HG03039 (cell line): ENCODE results near the gene MSI1.

Experiments
- ATAC-seq: cut with Tn5 transposase; IDR thresholded peaks from one replicate; pipeline ENCODE4 v1.9.1; 2021; ENCODE audit warnings: mild to moderate bottlenecking, moderate library complexity; ENCODE audit not compliant: unreplicated experiment

MSI1 gene

DNA sequence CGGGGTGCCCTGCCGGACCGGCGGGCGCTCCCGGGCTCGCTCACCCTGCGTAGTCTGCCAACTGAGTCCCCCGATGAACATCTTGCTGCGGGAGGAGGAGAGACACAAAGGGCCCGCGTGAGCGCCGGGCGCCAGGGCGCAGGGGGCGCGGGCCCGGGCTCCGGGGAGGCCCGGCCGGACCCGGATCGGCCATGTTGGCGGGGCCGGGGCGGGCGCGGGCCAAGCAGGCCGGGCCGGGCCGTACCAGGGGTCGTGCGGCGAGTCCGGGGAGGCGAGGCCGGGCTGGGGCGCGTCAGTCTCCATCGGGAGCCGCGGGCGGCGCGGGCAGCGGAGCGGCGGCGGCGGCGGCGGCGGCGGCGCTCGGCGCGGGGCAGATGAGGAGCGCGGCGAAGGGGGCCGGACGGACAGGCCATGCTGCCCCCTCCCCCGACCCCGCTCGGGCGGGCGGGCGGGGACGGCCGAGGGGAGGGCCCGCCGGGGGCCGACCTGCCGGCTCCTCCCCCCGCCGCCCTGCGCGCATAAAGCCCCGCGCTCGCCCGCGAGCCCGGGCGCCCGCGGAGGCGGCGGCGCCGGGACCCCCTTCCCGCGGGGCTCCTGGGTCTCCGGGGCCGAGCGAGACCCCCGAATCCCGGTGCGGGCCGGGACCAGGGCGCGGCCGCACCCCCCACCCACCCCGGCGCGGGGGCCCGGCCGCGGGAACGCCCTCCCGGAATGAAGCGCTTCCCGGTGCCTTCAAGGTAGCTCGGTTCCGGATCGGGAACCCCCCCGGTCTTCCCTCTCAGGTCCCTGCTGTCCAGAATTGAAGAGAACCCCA lies at the start of gene MSI1:
Gene MSI1 (minus strand): TSS at position 376 of the 814 bp plus-strand sequence. CDS start 73 bp downstream, at position 303.
- no peak for ATAC-seq

DNA sequence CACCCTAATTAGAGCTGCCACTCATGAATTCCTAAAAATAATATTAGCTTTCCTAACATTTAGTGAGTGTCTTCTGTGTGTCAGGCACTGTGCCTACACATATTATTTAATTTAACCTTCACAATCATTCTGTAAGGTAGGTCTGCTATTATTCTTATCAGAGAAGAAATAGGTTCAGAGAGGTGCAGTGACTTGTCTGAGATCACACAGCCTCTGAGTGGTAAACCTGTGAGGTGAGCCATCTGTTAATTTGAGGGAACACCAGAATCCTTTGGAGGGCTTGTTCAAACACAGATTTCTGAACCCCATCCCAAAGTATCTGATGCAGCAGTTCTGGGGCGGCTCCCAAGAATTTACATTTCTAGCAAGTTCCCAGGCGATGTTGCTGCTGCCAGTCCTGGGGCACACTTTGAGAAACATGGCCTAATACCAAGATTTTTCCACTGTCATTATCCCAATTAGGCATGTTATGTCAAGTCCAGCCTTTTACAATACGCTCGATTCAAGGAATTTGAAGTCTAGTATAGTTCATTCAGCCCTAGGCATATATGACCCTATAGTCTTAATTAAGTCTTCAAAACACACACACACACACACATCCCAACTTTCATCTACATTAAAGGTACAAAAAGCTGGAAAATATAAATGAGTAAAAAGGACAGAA lies 49.1 kb upstream of the MSI1 start:
- no peak for ATAC-seq

- ATAC-seq = no peak
Measured at GRCh38 chr12:120416490-120417216, 47.7 kb upstream of the MSI1 start.

DNA sequence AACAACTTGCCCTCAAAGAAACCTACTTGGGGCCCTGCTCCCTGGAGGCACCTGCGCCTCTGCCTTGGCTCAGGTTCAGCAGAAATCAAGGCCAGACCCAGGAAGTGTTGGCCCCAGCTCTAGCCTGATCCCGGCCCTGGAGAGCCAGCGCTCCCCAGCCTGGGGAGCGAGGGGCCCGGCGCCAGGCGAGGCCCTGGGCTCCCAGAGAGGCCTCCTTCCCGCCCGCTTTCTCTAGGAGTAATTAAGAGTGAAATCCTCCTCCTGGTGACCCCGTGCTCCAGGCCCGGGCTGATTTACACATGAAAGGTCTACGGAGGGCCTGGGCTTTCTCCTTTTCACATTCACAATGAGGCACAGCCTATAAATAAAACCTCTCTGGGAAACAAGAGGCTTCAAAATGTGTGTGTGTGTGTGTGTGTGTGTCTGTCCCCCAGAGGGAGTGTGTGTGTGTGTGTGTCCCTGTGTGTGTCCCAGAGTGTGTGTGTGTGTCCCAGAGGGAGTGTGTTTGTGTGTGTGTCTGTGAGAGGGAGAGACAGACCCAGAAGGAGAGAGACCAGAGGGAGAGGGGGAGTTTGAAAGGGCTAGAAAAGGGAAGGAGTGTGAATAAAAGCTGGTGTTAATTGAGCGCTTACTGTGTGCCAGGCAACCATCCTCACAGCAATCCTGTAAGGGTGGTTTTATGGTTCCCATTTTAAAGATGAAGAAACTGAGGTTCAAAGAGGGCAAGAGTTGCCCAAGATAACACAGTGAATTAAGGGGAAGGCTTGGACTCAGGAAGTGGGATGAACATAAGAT lies 45.1 kb upstream of the MSI1 start:
- no peak for ATAC-seq

DNA sequence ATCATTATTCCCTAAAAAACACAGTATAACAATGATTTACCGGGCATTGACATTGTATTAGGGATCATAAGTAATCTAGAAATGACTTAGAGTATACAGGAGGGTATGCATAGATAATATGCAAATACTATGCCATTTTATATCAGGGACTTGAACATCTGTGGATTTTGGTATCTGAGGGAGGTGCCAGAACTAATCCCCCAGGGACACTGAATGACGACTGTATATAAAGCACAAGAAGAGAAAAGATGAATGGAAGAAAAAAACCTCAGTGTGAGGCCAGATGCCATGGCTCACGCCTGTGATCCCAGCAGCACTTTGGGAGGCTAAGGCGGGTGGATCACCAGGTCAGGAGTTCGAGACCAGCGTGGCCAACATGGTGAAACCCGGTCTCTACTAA lies 43.5 kb upstream of the MSI1 start:
- ATAC-seq = no peak

DNA sequence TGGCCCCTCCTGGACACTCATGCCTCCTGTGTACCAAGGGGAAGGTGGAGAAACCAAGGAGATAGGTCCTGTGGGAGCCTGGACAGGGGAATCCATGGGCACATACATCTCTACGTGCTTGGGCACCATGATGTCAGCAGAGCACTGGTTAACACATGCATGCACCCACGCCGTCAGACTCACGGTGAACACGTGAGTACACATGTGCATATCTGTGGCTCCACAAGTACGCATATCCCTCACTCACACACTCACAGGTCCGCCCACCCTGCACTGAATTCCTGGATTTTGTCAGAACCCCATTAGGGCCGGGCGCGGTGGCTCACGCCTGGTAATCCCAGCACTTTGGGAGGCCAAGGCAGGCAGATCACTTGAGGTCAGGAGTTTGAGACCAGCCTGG lies 39.8 kb upstream of the MSI1 start:
- ATAC-seq = no peak

GRCh38 chr12:120406553-120406952 lies 37.6 kb upstream of the MSI1 start:
- ATAC-seq = no peak

DNA sequence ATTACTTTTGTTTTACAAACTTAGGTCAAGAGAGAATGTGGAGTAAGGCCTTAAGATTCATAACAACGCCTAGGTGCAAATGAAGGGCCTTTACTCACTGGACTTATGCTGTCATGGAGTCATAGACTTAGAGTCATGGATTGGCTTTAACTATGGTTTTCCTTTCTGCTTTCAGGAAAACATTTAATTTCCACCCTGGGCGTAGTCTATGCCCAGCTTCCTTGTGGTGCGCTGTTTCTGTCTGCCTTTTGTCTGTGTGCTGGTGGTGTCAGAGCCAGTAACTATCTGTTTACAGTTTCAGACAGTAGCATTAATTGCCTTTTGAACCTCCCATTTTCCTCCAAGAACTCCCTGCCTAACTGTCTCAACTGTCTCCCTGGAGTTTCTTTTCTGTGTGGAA lies 37.1 kb upstream of the MSI1 start:
- ATAC-seq = no peak

GRCh38 chr12:120404271-120404670 lies 35.3 kb upstream of the MSI1 start:
- ATAC-seq = no peak

DNA sequence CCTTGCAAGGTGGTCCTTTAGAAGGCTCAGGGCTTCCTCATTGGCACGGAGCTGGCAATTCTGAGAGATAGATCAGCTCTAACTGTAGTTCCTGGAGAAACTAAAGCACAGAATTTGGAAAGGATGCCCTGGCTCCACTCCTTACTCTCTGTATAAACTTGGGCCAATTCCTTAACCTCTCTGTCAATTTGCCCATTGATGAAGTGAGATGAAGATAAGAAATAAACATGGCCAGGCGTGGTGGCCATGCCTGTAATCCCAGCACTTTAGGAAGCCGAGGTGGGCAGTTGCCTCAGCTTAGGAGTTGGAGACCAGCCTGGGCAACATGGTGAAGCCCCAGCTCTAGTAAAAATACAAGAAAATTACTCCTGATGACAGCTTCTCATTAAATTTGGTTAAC lies 34.9 kb upstream of the MSI1 start:
- ATAC-seq = no peak

DNA sequence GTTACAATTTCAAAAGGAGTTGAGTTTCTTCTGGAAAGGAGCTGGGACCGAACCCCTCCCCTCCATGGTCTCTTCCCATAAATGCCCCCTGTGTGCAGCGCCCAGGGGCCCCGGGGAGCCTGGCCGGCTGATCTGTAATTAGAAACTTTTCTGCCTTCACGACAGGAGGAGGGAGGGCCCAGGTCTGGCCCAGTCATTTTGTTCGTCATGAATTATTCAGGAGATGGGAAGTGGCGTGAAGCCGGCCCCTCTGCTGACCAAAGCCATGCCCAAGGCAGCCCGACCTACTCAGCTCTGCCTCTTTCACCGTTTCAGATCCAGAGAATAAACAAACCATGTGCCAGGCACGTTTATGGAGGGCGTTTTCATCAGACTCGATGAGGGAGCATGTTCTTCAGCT lies 33.3 kb upstream of the MSI1 start:
- no peak for ATAC-seq

DNA sequence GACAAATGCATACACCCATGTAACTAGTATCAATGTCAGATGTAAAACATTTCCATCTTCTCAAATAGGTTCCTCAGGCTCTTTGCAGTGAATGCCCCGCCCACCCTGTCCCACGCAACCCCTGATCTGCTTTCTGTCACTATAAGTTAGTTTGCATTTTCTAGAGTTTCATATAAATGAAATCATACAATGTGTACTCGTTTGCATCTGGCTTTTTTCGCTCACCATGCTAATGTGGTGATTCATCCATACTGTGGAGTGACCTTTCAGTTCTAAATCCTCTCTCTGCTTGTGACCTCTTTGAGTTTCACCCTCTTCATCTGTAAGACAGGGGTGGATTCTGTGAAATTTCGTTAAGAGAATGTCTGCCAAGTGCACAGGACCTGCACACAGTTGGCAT lies 30.6 kb upstream of the MSI1 start:
- ATAC-seq = no peak

DNA sequence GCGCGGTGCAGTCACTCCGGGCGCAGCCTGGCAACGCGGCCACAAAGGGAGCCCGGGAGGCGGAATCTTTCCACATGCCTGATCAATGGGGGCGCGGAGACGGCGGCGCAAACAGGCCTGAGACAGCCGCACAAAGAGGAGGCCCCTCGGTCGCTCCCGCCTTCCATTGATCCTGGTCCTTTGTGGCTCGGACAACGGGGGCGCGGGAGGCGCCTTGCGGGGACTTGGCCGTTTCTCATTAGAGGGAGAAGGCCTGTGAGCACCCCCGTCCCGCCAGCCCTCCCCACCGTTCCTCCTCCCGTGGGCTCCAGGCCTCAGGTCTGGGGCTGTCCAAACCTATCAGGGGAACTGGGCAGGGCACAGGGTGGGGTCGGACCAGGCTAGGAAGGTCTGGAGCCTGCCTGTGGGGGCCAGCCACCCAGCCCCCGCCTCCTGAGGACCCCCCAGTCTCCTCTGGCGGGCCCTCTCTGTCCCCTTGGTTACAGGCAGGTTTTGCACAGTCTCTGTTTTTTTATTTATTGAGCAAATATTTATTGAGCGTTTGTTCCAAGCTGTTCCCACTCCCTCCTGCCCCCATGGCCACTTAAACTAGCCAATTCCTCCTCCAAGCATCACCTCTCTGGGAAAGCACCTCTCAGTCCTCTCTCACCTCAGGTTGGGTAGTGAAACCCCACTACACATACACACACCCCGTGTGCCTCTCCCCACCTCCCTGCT lies 29.0 kb upstream of the MSI1 start:
- ATAC-seq = no peak

- ATAC-seq = no peak
Measured at GRCh38 chr12:120394483-120395367, 25.8 kb upstream of the MSI1 start.

- no peak for ATAC-seq
Measured at GRCh38 chr12:120390540-120391120, 21.7 kb upstream of the MSI1 start.

DNA sequence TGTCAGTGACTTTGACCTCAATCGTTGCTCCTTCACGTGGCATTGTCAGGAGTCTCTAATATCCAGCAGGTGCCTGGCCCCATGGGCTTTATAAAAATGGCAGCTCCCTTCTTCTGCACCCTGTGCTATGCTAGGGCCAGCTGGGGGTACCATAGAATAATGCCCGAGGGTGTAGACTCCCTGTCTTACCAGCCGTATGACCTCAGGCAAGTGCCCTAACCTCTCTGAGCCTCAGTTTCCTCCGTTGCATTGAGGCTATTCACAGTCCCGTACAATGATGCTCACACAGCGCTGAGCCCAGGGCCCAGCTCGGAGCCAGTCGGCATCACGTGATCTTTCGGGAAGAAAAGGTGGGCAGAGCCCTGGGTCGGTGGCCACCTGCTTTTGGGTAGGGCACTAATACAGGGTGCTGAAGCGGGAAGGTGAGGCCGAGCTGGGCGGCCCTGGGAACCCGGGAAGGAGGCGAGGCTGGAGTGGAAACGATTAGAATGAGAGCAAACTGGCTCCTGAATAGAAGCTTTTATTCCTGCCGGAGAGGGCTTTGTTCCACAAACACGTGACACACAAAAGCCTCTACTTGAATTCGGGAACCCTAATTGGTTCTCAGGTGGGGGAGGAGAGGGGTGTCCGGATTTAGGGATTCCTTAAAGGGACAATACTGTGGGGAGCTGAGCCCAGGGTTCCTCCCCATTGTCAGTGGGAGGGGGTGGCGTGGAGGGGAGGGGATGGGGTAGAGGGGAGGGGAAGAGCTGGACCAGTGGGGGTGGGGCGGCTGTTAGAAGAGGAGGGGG lies 19.9 kb upstream of the MSI1 start:
- ATAC-seq = no peak

- ATAC-seq = no peak
Measured at GRCh38 chr12:120381752-120382419, 12.9 kb upstream of the MSI1 start.

- ATAC-seq = no peak
Measured at GRCh38 chr12:120378036-120378435, 9.1 kb upstream of the MSI1 start.
